IMR-90 (cell line): ENCODE results near the gene USP32.

Experiments used
- CTCF ChIP-seq: conservative IDR thresholded peaks from 2 replicates; pipeline ENCODE4 v1.5.1; 2012; ENCODE audit warnings: mild to moderate bottlenecking, low read depth, low read length, improper control_type of control experiment
- POLR2A ChIP-seq: IDR thresholded peaks from 2 replicates; pipeline ENCODE4 v1.6.1; 2012; ENCODE audit warnings: mild to moderate bottlenecking, low read depth, low read length
- RCOR1 ChIP-seq: IDR thresholded peaks from 2 replicates; pipeline ENCODE4 v1.6.1; 2012; ENCODE audit warnings: mild to moderate bottlenecking, low read length, improper control_type of control experiment; ENCODE audit not compliant: insufficient replicate concordance
- TF ChIP-seq, protein P1 (sequence below): fragments of 150-350 bp; IDR thresholded peaks from 2 replicates; pipeline ENCODE4 v1.6.1; 2017; ENCODE audit warnings: mild to moderate bottlenecking, antibody characterized with exemption, low read length, low read depth

- no peak for TF ChIP-seq CTCF
- TF ChIP-seq, protein P1, sequence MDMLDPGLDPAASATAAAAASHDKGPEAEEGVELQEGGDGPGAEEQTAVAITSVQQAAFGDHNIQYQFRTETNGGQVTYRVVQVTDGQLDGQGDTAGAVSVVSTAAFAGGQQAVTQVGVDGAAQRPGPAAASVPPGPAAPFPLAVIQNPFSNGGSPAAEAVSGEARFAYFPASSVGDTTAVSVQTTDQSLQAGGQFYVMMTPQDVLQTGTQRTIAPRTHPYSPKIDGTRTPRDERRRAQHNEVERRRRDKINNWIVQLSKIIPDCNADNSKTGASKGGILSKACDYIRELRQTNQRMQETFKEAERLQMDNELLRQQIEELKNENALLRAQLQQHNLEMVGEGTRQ, result no peak
- no peak for TF ChIP-seq POLR2A
- no peak for TF ChIP-seq RCOR1
Measured at GRCh38 chr17:60371416-60371815, 20.5 kb downstream of the USP32 start.
